Loucy (cell line): ENCODE results near the gene SHISAL1.

Experiments
- H2AFZ ChIP-seq: fragments of 200-600 bp; sonication (generic); 2 replicates; pipeline ENCODE4 v1.6.0; 2016; ENCODE audit warnings: antibody characterized with exemption, mild to moderate bottlenecking, low read length, moderate library complexity
- H3F3A ChIP-seq: fragments of 200-600 bp; 2 replicates; pipeline ENCODE4 v1.6.0; 2016; ENCODE audit warnings: antibody characterized with exemption, low read depth, mild to moderate bottlenecking
- H3K27me3 ChIP-seq: fragments of 200-600 bp; sonication (generic); 2 replicates; pipeline ENCODE4 v1.6.1; 2014; ENCODE audit warnings: low read length, mild to moderate bottlenecking; ENCODE audit not compliant: insufficient read depth, poor library complexity, severe bottlenecking
- H3K36me3 ChIP-seq: fragments of 200-600 bp; sonication (generic); 2 replicates; pipeline ENCODE4 v1.6.1; 2016; ENCODE audit warnings: low read length; ENCODE audit not compliant: insufficient read depth
- H3K4me1 ChIP-seq: fragments of 200-600 bp; sonication (generic); 2 replicates; pipeline ENCODE4 v1.5.1; 2014; ENCODE audit warnings: low read length, mild to moderate bottlenecking; ENCODE audit not compliant: insufficient read depth, poor library complexity, severe bottlenecking
- H3K4me2 ChIP-seq: fragments of 200-600 bp; sonication (generic); 2 replicates; pipeline ENCODE4 v1.6.0; 2014; ENCODE audit warnings: antibody characterized with exemption, low read length, low read depth, mild to moderate bottlenecking; ENCODE audit not compliant: poor library complexity, severe bottlenecking
- H3K4me3 ChIP-seq: fragments of 200-600 bp; sonication (generic); 2 replicates; pipeline ENCODE4 v1.5.1; 2014; ENCODE audit warnings: low read length, mild to moderate bottlenecking, mixed read lengths; ENCODE audit not compliant: poor library complexity, severe bottlenecking
- H3K79me2 ChIP-seq: fragments of 200-600 bp; sonication (generic); 2 replicates; pipeline ENCODE4 v1.6.1; 2014; ENCODE audit warnings: low read length; ENCODE audit not compliant: insufficient read depth
- H3K9ac ChIP-seq: fragments of 200-600 bp; sonication (generic); 2 replicates; pipeline ENCODE4 v1.6.0; 2014; ENCODE audit warnings: mild to moderate bottlenecking, low read depth, low read length, moderate library complexity; ENCODE audit not compliant: poor library complexity, severe bottlenecking
- H3K9me2 ChIP-seq: fragments of 200-600 bp; sonication (generic); replicated peaks from 2 replicates; pipeline ENCODE4 v1.6.1; 2016; ENCODE audit warnings: low read depth, low read length, mixed read lengths
- H3K9me3 ChIP-seq: fragments of 200-600 bp; sonication (generic); 2 replicates; pipeline ENCODE4 v1.6.1; 2014; ENCODE audit warnings: mild to moderate bottlenecking, antibody characterized with exemption, low read length, low read depth; ENCODE audit not compliant: insufficient read depth
- H4K20me1 ChIP-seq: fragments of 200-600 bp; sonication (generic); 2 replicates; pipeline ENCODE4 v1.6.0; 2014; ENCODE audit warnings: antibody characterized with exemption, low read length, mild to moderate bottlenecking; ENCODE audit not compliant: insufficient read depth, poor library complexity, severe bottlenecking
- EZH2phosphoT487 ChIP-seq: fragments of 200-600 bp; IDR thresholded peaks from 2 replicates; pipeline ENCODE4 v1.6.1; 2018; ENCODE audit warnings: antibody characterized with exemption, mild to moderate bottlenecking, moderate library complexity, borderline replicate concordance
- TF ChIP-seq, protein P1 (sequence below): fragments of 200-600 bp; sonication (generic); conservative IDR thresholded peaks from 2 replicates; pipeline ENCODE4 v1.5.1; 2014; ENCODE audit warnings: mild to moderate bottlenecking, antibody characterized with exemption, low read length

The SHISAL1 gene

DNA sequence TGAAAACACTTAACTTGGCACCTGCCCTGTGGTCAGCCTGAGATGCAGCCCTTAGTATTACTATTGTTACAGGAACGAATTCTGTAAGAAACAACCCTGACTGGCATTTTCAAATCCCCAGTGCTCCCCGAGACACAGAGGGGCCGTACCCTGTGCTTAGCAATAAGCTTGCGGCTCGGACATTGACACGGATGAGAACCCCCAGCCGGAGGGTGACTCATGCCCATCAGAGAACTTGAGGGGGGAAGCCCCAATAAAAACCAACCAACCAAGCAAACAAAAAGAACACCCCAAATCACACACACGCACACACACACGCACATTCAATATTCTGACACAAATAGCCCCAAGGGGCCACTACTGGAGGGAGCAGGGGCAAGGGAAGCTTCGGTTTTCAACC lies 63.8 kb downstream of the SHISAL1 start:
- no peak for TF ChIP-seq EZH2phosphoT487
- TF ChIP-seq, protein P1, sequence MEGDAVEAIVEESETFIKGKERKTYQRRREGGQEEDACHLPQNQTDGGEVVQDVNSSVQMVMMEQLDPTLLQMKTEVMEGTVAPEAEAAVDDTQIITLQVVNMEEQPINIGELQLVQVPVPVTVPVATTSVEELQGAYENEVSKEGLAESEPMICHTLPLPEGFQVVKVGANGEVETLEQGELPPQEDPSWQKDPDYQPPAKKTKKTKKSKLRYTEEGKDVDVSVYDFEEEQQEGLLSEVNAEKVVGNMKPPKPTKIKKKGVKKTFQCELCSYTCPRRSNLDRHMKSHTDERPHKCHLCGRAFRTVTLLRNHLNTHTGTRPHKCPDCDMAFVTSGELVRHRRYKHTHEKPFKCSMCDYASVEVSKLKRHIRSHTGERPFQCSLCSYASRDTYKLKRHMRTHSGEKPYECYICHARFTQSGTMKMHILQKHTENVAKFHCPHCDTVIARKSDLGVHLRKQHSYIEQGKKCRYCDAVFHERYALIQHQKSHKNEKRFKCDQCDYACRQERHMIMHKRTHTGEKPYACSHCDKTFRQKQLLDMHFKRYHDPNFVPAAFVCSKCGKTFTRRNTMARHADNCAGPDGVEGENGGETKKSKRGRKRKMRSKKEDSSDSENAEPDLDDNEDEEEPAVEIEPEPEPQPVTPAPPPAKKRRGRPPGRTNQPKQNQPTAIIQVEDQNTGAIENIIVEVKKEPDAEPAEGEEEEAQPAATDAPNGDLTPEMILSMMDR, result no peak
- H3K9me2 ChIP-seq, result no peaks in the 10 kb centered on the region
- H3K79me2 ChIP-seq, result no peaks in the 10 kb centered on the region
- no peak overlapping the region for H3K9ac ChIP-seq
- H3K9me3 ChIP-seq, result peaks cover 12% of the 10 kb centered on the region; the same call in 1 of the 2 replicates
- H3K27me3 ChIP-seq, result no peaks in the 10 kb centered on the region
- no peaks in the 10 kb centered on the region for H4K20me1 ChIP-seq
- H3F3A ChIP-seq, result no peaks in the 10 kb centered on the region
- H3K36me3 ChIP-seq, result no peaks in the 10 kb centered on the region
- no peak overlapping the region for H3K4me2 ChIP-seq
- no peak overlapping the region for H2AFZ ChIP-seq
- H3K4me1 ChIP-seq, result no peaks in the 10 kb centered on the region
- H3K4me3 ChIP-seq, result no peak overlapping the region

DNA sequence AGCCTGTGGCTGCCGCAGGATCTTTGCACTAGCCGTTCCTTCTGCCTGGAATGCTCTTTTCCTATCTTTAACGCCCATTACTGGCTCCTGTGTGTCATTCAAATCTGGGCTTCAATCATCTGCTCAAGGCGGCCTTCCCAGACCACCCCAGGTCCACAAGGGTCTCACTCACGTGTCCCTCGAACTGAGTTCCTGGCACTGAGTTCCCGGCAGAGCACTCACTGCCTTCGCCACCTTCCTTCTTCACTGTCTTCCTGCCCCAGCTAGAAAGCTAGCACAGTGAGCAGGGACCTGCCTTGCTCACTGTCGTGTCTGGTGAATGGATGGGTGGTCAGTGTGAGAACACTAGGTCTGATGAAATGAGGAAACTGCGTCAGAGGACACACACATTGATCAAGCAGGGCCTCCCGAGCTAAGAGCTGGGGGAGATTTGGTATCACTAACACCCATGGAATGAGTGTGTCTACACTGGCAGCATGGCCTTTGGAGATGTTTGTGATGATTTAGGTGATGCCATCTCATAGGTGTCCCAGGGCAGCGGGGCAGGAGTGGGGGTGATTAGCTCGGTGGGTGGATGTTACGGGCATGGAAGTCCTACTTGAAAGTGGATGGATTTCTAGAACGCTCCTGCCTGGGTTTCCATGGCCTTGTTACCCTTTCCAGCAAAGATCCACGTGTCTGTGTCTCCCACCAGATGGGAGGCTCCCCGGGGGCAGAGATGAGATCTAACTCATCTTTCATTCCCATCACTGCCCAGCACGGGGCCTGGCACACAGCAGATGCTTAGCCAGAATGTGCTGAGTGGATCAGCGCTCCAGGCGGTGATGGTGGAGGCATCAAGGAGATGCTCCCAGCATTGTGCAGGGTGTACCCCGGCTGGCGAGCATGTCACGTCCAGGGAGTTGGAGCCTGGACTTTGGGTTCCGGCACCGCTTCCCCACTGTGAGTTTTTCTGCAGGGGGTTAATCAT lies 64.5 kb downstream of the SHISAL1 start:
- no peaks in the 10 kb centered on the region for H3K27me3 ChIP-seq
- H4K20me1 ChIP-seq, result no peaks in the 10 kb centered on the region
- no peaks in the 10 kb centered on the region for H3K79me2 ChIP-seq
- no peaks in the 10 kb centered on the region for H3K36me3 ChIP-seq
- no peak overlapping the region for H3K9ac ChIP-seq
- no peaks in the 10 kb centered on the region for H3K9me2 ChIP-seq
- H3K4me2 ChIP-seq, result no peak overlapping the region
- H3K9me3 ChIP-seq, result peaks cover 12% of the 10 kb centered on the region; the same call in 1 of the 2 replicates
- no peak overlapping the region for H2AFZ ChIP-seq
- no peaks in the 10 kb centered on the region for H3K4me1 ChIP-seq
- H3K4me3 ChIP-seq, result no peak overlapping the region
- TF ChIP-seq, protein P1, result no peak
- TF ChIP-seq EZH2phosphoT487, result no peak
- no peaks in the 10 kb centered on the region for H3F3A ChIP-seq

DNA sequence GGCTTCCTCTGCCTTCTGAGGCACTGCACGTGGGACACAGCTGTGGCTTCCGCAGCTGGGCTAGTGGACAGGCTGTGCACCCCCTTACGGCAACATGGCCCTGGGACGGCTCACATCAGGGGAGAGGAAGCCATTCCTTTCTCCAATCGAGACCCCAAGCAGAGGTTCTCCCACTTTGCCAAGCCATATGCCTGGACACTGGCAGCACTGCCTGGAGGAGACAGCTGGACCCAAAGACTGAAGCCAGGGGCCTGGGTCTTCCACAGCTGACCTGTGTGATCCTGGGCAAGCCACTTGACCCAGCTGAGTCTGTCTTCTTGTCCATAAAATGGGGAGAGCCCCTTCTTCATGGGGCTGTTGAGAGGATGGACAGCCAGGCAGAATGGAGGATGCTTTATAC lies 65.4 kb downstream of the SHISAL1 start:
- no peaks in the 10 kb centered on the region for H3K9me2 ChIP-seq
- H2AFZ ChIP-seq, result no peak overlapping the region
- no peaks in the 10 kb centered on the region for H3K27me3 ChIP-seq
- H3K4me2 ChIP-seq, result no peak overlapping the region
- H3K4me3 ChIP-seq, result no peak overlapping the region
- no peaks in the 10 kb centered on the region for H3K36me3 ChIP-seq
- H3K9me3 ChIP-seq, result peaks cover 12% of the 10 kb centered on the region; the same call in 1 of the 2 replicates
- no peaks in the 10 kb centered on the region for H3K79me2 ChIP-seq
- H4K20me1 ChIP-seq, result no peaks in the 10 kb centered on the region
- no peaks in the 10 kb centered on the region for H3F3A ChIP-seq
- H3K9ac ChIP-seq, result no peak overlapping the region
- no peaks in the 10 kb centered on the region for H3K4me1 ChIP-seq
- no peak for TF ChIP-seq EZH2phosphoT487
- TF ChIP-seq, protein P1, result no peak
